Activated CD8-positive, alpha-beta T cell treated with anti-CD3 and anti-CD28 coated beads for 36 hours (primary cell): Measurements from ENCODE around the gene FLOT1. TPM values are rescaled to one million over a fixed set of nuclear protein-coding genes. Genes with fewer than 3 reads are reported as not detected.

Source experiments
- ATAC-seq: fragments of 200-7000 bp; cut with Tn5 transposase; one replicate; pipeline ENCODE4 v1.10.0; 2021; ENCODE audit warnings: mild to moderate bottlenecking, moderate library complexity
- CTCF ChIA-PET: fragments of 350-600 bp; sonication (Branson Sonifier 250); formaldehyde crosslinking; loops from one replicate; lab custom pipeline; 2021; ENCODE audit warnings: antibody characterized with exemption; lab: Charles Lee
- POLR2A ChIA-PET: fragments of 350-600 bp; sonication (Branson Sonifier 250); formaldehyde crosslinking; loops from one replicate; lab custom pipeline; 2021; ENCODE audit warnings: antibody characterized with exemption; lab: Charles Lee
- DNase-seq: peaks from one replicate; pipeline ENCODE4 v3.0.0-alpha.2; 2020
- H3K27ac Mint-ChIP-seq: one replicate; pipeline ENCODE4 v1.8.0; 2021; ENCODE audit warnings: mild to moderate bottlenecking, mixed read lengths
- H3K27me3 Mint-ChIP-seq: one replicate; pipeline ENCODE4 v1.8.0; 2021; ENCODE audit warnings: mixed read lengths
- H3K36me3 Mint-ChIP-seq: one replicate; pipeline ENCODE4 v1.8.0; 2021; ENCODE audit warnings: low read depth, mixed read lengths
- H3K4me1 Mint-ChIP-seq: one replicate; pipeline ENCODE4 v1.8.0; 2021; ENCODE audit warnings: low read depth, mixed read lengths
- H3K4me3 Mint-ChIP-seq: one replicate; pipeline ENCODE4 v1.8.0; 2021; ENCODE audit warnings: mild to moderate bottlenecking, moderate library complexity, mixed read lengths
- H3K9me3 Mint-ChIP-seq: one replicate; pipeline ENCODE4 v1.8.0; 2021; ENCODE audit warnings: mixed read lengths
- intact Hi-C: fragments of 100-400 bp; cut with micrococcal nuclease; formaldehyde crosslinking; loops from one replicate; pipeline ENCODE4 v1.10.0; 2022
- total RNA-seq, 2 experiments: library from RNA; stranded (reverse); gene quantifications; one replicate each; pipeline ENCODE4 v1.2.3, GENCODE V29; 2021
- TF ChIP-seq, protein P1 (sequence below): fragments of 200-600 bp; IDR thresholded peaks from one replicate; pipeline ENCODE4 v1.8.0; 2022; ENCODE audit warnings: antibody characterized with exemption, mild to moderate bottlenecking

The FLOT1 gene
- total RNA-seq, 2 experiments from 2014 or later = 135 TPM

GRCh38 chr6:30687659-30688431 lies 54.6 kb downstream of the FLOT1 start:
- POLR2A ChIA-PET = interaction anchor here (1.0 to 7.4 kb wide), 8 partner anchors 9 to 73 kb away, joined by 3 to 86 read pairs (median 9); partner anchors contain the start of genes MDC1 and TUBB
- no peaks in the 10 kb centered on the region for H3K27me3 Mint-ChIP-seq
- H3K9me3 Mint-ChIP-seq = no peaks in the 10 kb centered on the region
- H3K4me1 Mint-ChIP-seq = peaks cover 38% of the 10 kb centered on the region
- CTCF ChIA-PET = interaction anchor here (1.0 to 6.6 kb wide), 6 partner anchors 9 to 43 kb away, joined by 3 to 51 read pairs (median 8); partner anchors contain the start of genes MDC1 and TUBB
- peak overlapping the region; percentile 88 for H3K4me3 Mint-ChIP-seq
- TF ChIP-seq, protein P1, sequence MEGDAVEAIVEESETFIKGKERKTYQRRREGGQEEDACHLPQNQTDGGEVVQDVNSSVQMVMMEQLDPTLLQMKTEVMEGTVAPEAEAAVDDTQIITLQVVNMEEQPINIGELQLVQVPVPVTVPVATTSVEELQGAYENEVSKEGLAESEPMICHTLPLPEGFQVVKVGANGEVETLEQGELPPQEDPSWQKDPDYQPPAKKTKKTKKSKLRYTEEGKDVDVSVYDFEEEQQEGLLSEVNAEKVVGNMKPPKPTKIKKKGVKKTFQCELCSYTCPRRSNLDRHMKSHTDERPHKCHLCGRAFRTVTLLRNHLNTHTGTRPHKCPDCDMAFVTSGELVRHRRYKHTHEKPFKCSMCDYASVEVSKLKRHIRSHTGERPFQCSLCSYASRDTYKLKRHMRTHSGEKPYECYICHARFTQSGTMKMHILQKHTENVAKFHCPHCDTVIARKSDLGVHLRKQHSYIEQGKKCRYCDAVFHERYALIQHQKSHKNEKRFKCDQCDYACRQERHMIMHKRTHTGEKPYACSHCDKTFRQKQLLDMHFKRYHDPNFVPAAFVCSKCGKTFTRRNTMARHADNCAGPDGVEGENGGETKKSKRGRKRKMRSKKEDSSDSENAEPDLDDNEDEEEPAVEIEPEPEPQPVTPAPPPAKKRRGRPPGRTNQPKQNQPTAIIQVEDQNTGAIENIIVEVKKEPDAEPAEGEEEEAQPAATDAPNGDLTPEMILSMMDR = no peak
- H3K27ac Mint-ChIP-seq = peak overlapping the region; percentile 88
- intact Hi-C loops = no loop called here
- ATAC-seq (no peak), DNase-seq (no peak)
- H3K36me3 Mint-ChIP-seq = peaks cover 51% of the 10 kb centered on the region

DNA sequence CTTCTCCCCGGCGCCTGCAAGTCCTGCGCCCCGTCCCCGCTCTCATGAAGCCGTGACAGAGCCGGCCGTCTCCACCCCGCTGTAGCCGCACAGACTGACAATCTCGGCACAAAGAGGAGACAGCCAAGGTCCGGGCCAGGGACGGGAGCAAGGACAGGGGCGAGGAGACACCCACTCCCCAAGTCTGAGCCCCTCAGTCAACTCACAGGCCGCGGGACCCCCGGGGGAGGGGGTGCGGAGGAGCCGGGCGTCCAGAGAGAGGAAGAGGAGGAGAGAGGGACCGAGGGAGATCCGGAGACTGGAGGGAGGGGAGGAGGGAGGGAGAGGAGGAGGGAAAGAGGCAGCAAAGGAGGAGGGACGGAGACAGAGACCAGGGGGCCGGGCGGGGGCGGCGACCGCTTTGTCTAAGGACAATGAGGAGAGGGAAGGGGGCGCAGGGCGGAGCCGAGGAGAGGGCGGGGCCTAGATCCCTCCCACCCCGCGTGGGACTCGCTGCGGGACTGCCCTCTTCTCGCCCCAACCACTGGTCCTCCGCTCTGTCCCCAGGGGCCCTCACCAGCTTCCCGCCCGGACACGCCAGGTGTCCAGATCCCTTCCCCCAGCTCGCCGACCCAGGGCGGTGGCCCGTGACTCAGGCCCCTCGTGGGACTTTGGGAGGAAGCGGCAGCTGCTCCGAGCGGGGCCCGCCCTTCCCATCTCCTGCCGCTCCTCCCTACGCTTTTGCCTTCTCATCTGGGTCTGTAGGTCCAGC lies 55.4 kb downstream of the FLOT1 start:
- ATAC-seq (peak; percentile 21), DNase-seq (peak; percentile 88)
- no peaks in the 10 kb centered on the region for H3K9me3 Mint-ChIP-seq
- POLR2A ChIA-PET = interaction anchor here (1.0 to 7.4 kb wide), 7 partner anchors 8 to 72 kb away, joined by 3 to 86 read pairs (median 14); partner anchors contain the start of genes MDC1 and TUBB
- TF ChIP-seq, protein P1 = no peak
- CTCF ChIA-PET = interaction anchor here (1.0 to 6.6 kb wide), 4 partner anchors 8 to 44 kb away, joined by 3 to 51 read pairs (median 18); partner anchors contain the start of genes MDC1 and TUBB
- peaks cover 58% of the 10 kb centered on the region for H3K36me3 Mint-ChIP-seq
- H3K27ac Mint-ChIP-seq = peak overlapping the region; percentile 88
- no peaks in the 10 kb centered on the region for H3K27me3 Mint-ChIP-seq
- intact Hi-C loops = no loop called here
- peaks cover 36% of the 10 kb centered on the region for H3K4me1 Mint-ChIP-seq
- H3K4me3 Mint-ChIP-seq = peak overlapping the region; percentile 88

GRCh38 chr6:30686009-30686907 lies 56.2 kb downstream of the FLOT1 start, which contains the start of gene PPP1R18:
TSS of gene PPP1R18 (minus strand) at chr6:30686645. CDS start at chr6:30686018, 627 bp downstream.
- peak within 1 kb of the TSS; percentile 88 for H3K4me3 Mint-ChIP-seq
- POLR2A ChIA-PET = interaction anchor here (0.9 to 15.7 kb wide), 8 partner anchors 11 to 145 kb away, joined by 3 to 500 read pairs (median 4); partner anchors contain the start of genes MDC1 and TUBB
- CTCF ChIA-PET = interaction anchor here (18.6 kb wide), 1 partner anchor 43 kb away, joined by 704 read pairs; the partner anchor contains the start of genes MDC1 and TUBB
- TF ChIP-seq, protein P1 = no peak
- H3K27ac Mint-ChIP-seq = peak within 1 kb of the TSS; percentile 88
- H3K36me3 Mint-ChIP-seq = peaks cover 66% of the 10 kb centered on the region
- peak; percentile 91 for DNase-seq
- H3K27me3 Mint-ChIP-seq = no peaks in the 10 kb centered on the region
- H3K4me1 Mint-ChIP-seq = peaks cover 33% of the 10 kb centered on the region
- ATAC-seq = peak; percentile 35
- intact Hi-C loops = no loop called here
- H3K9me3 Mint-ChIP-seq = no peaks in the 10 kb centered on the region

DNA sequence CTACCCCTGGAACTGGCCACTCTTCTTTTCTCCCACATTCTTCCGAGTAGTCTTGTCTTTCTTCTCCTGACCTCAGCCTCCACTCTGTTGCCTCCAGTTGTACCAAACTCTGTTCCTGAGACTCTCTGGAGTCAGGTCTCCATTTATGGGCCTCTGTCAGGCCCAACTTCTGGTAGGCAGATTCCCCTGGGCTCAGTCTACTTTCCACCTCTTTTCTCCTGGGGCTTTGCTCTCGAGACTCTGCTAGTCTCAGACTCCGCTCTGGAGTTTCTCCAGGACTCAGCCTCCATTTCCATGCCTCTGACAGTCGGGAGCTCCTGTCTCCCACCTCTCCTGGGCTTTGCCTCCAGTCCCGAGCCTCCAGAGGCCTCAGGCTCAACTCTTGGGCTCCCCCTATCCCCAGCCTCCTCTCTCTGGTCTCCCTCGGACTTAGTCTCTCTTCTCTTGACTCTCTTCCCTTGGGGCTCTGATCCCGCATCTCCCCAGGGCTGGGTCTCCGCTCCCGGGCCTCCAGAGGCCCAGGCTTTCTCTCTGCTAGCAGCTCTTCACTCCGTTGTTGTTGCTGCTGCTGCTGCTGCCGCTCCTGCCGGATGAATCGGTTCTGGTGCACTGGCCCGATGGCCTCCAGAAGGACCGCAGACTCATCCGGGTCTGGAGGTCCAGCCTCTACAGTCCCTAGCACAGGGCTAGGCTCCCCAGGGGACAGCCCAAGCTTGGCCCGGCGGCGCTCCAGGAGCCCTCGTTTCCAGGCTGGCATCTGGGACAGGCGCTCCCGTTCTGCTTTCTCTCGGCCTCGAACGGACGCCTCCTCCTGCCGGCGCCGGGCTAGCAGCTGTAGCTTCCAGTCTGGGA lies 57.1 kb downstream of the FLOT1 start:
- Mint-ChIP-seq H3K27ac (peak overlapping the region; percentile 88), H3K36me3 (peaks cover 73% of the 10 kb centered on the region), H3K4me1 (peaks cover 30% of the 10 kb centered on the region), H3K9me3 (no peaks in the 10 kb centered on the region), H3K4me3 (peak overlapping the region; percentile 88), H3K27me3 (no peaks in the 10 kb centered on the region)
- intact Hi-C loops = no loop called here
- TF ChIP-seq, protein P1 = no peak
- ATAC-seq (no peak), DNase-seq (peak; percentile 50)
- ChIA-PET CTCF (interaction anchor here (18.6 kb wide), 1 partner anchor 44 kb away, joined by 704 read pairs; the partner anchor contains the start of genes MDC1 and TUBB), POLR2A (interaction anchor here (0.7 to 15.7 kb wide), 10 partner anchors 10 to 192 kb away, joined by 3 to 500 read pairs (median 4); partner anchors contain the start of genes MDC1, PRR3 and TUBB)
